B cell (primary cell): ENCODE data around the gene OXA1L. TPM values are rescaled to one million over a fixed set of nuclear protein-coding genes. Genes with fewer than 3 reads are reported as not detected.

ENCODE experiments used
- ATAC-seq: fragments of 200-7000 bp; cut with Tn5 transposase; one replicate; pipeline ENCODE4 v1.10.0; 2021; ENCODE audit warnings: low read depth, mild to moderate bottlenecking, moderate number of reproducible peaks, moderate library complexity
- CTCF ChIA-PET: fragments of 350-600 bp; sonication (Branson Sonifier 250); formaldehyde crosslinking; loops from one replicate; lab custom pipeline; 2021; ENCODE audit warnings: antibody characterized with exemption, inconsistent platforms; lab: Charles Lee
- POLR2A ChIA-PET: fragments of 350-600 bp; sonication (Branson Sonifier 250); formaldehyde crosslinking; loops from one replicate; lab custom pipeline; 2021; ENCODE audit warnings: antibody characterized with exemption; lab: Charles Lee
- DNase-seq: peaks from one replicate; pipeline ENCODE4 v3.0.0; 2013
- H2AFZ ChIP-seq: 2 replicates; pipeline ENCODE4 v1.6.1; 2012; ENCODE audit warnings: mild to moderate bottlenecking, low read depth, low read length; ENCODE audit not compliant: insufficient read depth, poor library complexity, severe bottlenecking
- H3K27ac ChIP-seq, 2 donors: 1 replicate in 1 of 2; 2 replicates in 1 of 2; pipeline ENCODE4 v1.5.1; 2012 to 2013; ENCODE audit warnings: low read length in 2 of 2, mild to moderate bottlenecking in 2 of 2, moderate library complexity in 1 of 2
- H3K27me3 ChIP-seq, 4 experiments: fragments of 200-600 bp in 1 of 4; sonication (generic) in 1 of 4; replicated peaks in 1 of 4; 1 replicate in 2 of 4; 2 replicates in 2 of 4; pipeline versions ENCODE4 v1.6.1 to v1.7.0; 2013 to 2016; ENCODE audit warnings: low read length in 3 of 4, mild to moderate bottlenecking in 2 of 4, mixed read lengths in 1 of 4, moderate library complexity in 1 of 4; ENCODE audit not compliant: insufficient read depth in 4 of 4, control insufficient read depth in 3 of 4; ENCODE audit errors: control extremely low read depth in 1 of 4
- H3K36me3 ChIP-seq, 2 experiments: replicated peaks in 1 of 2; 1 replicate in 1 of 2; 2 replicates in 1 of 2; pipeline versions ENCODE4 v1.6.1 to v1.7.1; 2013; ENCODE audit warnings: low read length in 1 of 2; ENCODE audit not compliant: insufficient read depth in 2 of 2, control insufficient read depth in 1 of 2; ENCODE audit errors: control extremely low read depth in 1 of 2, extremely low read depth in 1 of 2
- H3K4me1 ChIP-seq, 2 donors: fragments of 200-600 bp in 1 of 2; sonication (generic) in 1 of 2; 1 replicate in 1 of 2; 2 replicates in 1 of 2; pipeline versions ENCODE4 v1.5.1 to v1.6.1; 2013 to 2017; ENCODE audit warnings: low read length in 2 of 2; ENCODE audit not compliant: control insufficient read depth in 2 of 2, insufficient read depth in 2 of 2
- H3K4me2 ChIP-seq: replicated peaks from 2 replicates; pipeline ENCODE3; 2012; ENCODE audit warnings: mild to moderate bottlenecking, low read depth, low read length; ENCODE audit not compliant: poor library complexity, severe bottlenecking
- H3K4me3 ChIP-seq, 5 experiments: fragments of 200-600 bp in 1 of 5; sonication (generic) in 1 of 5; 1 replicate in 3 of 5; 2 replicates in 2 of 5; pipeline versions ENCODE4 v1.5.1 to v1.7.0; 2011 to 2016; ENCODE audit warnings: low read length in 4 of 5, mild to moderate bottlenecking in 4 of 5, low read depth in 2 of 5, control low read depth in 1 of 5, moderate library complexity in 1 of 5; ENCODE audit not compliant: insufficient read depth in 1 of 5; ENCODE audit errors: control extremely low read depth in 1 of 5, extremely low read depth in 1 of 5
- H3K79me2 ChIP-seq: fragments of 200-600 bp; sonication (generic); one replicate; pipeline ENCODE4 v1.6.0; 2016; ENCODE audit warnings: low read length; ENCODE audit not compliant: control insufficient read depth, insufficient read depth
- H3K9ac ChIP-seq: fragments of 200-600 bp; sonication (generic); 2 replicates; pipeline ENCODE4 v1.6.1; 2017; ENCODE audit warnings: mild to moderate bottlenecking, low read length, moderate library complexity
- H3K9me3 ChIP-seq, 3 donors: one replicate each; pipeline versions ENCODE4 v1.6.1 to v1.7.1; 2013; ENCODE audit warnings: low read length in 2 of 3; ENCODE audit not compliant: control insufficient read depth in 2 of 3, insufficient read depth in 1 of 3; ENCODE audit errors: control extremely low read depth in 1 of 3
- H4K20me1 ChIP-seq: 2 replicates; pipeline ENCODE4 v1.6.0; 2012; ENCODE audit warnings: mild to moderate bottlenecking, low read length; ENCODE audit not compliant: insufficient read depth, control insufficient read depth, poor library complexity, severe bottlenecking
- H3K27ac Mint-ChIP-seq: one replicate; pipeline ENCODE4 v1.8.0; 2021; ENCODE audit warnings: mixed read lengths
- H3K27me3 Mint-ChIP-seq: one replicate; pipeline ENCODE4 v1.8.0; 2021; ENCODE audit warnings: mixed read lengths
- H3K4me1 Mint-ChIP-seq: one replicate; pipeline ENCODE4 v1.8.0; 2021; ENCODE audit warnings: mixed read lengths
- H3K4me3 Mint-ChIP-seq: one replicate; pipeline ENCODE4 v1.8.0; 2021; ENCODE audit warnings: mixed read lengths
- H3K9me3 Mint-ChIP-seq: one replicate; pipeline ENCODE4 v1.8.0; 2022; ENCODE audit warnings: mixed read lengths; ENCODE audit not compliant: insufficient read depth
- EZH2 ChIP-seq: IDR thresholded peaks from 2 replicates; pipeline ENCODE4 v1.6.1; 2012; ENCODE audit warnings: borderline replicate concordance, low read depth, mild to moderate bottlenecking, moderate library complexity, low read length; ENCODE audit not compliant: insufficient read depth, poor library complexity, severe bottlenecking
- WGBS: methylation state at CpG from one replicate; pipeline ENCODE4 v1.1.5; 2013; ENCODE audit warnings: missing lambda C conversion rate; ENCODE audit not compliant: insufficient coverage; 5-methylcytosine and 5-hydroxymethylcytosine counted together
- intact Hi-C: fragments of 100-400 bp; cut with micrococcal nuclease; formaldehyde crosslinking; loops from one replicate; pipeline ENCODE4 v1.10.0; 2022
- polyA plus RNA-seq: library from polyadenylated mRNA; depleted of rRNA; stranded (reverse); fragments of >200 nt; gene quantifications from 2 replicates; pipeline ENCODE4 v1.2.3, GENCODE V29; 2012
- total RNA-seq, 2 donors: library from RNA; stranded (reverse); fragments of 120-200 nt in 1 of 2; gene quantifications; 1 replicate in 1 of 2; 2 replicates in 1 of 2; pipeline versions ENCODE4 v1.2.3 to v1.2.4, GENCODE V29; 2013 to 2022
- TF ChIP-seq, protein P1 (sequence below): fragments of 200-600 bp; IDR thresholded peaks from one replicate; pipeline ENCODE4 v1.8.0; 2022; ENCODE audit warnings: antibody characterized with exemption, mild to moderate bottlenecking

Gene OXA1L
- total and polyA plus RNA-seq, 2 donors (not counting 1 experiment from before 2014, with no cell fraction given), result 147 to 201 TPM

DNA sequence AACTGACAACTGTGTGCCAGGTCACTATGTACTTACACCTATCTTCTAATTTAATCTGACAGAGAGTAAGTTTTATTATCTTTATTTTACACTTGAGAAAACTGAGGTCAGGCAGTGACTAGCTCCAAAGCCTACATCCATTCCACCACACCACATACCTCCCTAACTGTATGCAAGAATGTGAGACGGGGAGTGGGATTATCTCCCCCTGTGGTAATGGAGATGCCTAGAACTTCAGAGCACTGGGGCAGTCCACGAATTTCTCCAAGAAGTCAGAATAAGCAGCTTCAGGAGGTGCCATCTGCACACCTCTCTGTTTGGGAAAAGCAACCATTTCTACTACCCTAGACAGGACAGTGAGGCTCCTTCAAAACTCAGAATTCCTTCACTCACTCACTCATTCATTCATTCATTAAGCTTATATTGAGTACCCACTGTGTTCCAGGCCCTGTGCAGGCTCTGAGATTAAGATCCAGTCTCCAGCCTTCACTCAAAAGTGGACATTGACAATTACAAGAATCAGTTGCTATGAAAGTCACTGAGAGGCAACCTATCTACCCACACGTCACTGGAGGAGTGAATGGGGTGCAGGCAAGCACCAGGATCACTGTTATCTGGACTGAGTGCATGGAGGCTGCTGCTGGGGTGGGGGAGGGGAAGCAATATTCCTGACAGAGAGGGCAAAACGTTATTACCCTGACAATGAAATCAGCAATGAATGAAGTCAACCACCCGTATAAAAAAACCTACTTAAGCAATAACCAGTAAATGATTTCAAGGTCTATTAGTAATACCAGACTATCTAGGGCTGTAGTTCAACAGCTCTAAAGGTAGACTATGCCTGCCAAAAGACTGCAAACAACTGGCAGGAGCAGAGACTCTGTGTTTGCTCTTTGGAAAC lies 30.8 kb downstream of the OXA1L start:
- Histone ChIP-seq H3K4me1 (peaks cover 22 to 36% of the 10 kb centered on the region in 2 donors), H3K4me2 (no peak overlapping the region), H3K9me3 (peaks cover 0 to 4% (median 0%) of the 10 kb centered on the region in 3 donors), H2AFZ (no peak overlapping the region), H3K27ac (no peak overlapping the region), H3K36me3 (peaks cover 0 to 8% of the 10 kb centered on the region in 2 experiments), H3K79me2 (peaks cover 7% of the 10 kb centered on the region), H3K4me3 (no peak overlapping the region), H4K20me1 (no peaks in the 10 kb centered on the region), H3K9ac (no peak overlapping the region), H3K27me3 (no peaks in the 10 kb centered on the region)
- Mint-ChIP-seq H3K4me3 (no peak overlapping the region), H3K4me1 (peaks cover 71% of the 10 kb centered on the region), H3K27me3 (no peaks in the 10 kb centered on the region), H3K27ac (peak overlapping the region; percentile 48), H3K9me3 (no peaks in the 10 kb centered on the region)
- ATAC-seq, result no peak
- intact Hi-C loops, result no loop called here
- no peak for TF ChIP-seq EZH2
- TF ChIP-seq, protein P1, sequence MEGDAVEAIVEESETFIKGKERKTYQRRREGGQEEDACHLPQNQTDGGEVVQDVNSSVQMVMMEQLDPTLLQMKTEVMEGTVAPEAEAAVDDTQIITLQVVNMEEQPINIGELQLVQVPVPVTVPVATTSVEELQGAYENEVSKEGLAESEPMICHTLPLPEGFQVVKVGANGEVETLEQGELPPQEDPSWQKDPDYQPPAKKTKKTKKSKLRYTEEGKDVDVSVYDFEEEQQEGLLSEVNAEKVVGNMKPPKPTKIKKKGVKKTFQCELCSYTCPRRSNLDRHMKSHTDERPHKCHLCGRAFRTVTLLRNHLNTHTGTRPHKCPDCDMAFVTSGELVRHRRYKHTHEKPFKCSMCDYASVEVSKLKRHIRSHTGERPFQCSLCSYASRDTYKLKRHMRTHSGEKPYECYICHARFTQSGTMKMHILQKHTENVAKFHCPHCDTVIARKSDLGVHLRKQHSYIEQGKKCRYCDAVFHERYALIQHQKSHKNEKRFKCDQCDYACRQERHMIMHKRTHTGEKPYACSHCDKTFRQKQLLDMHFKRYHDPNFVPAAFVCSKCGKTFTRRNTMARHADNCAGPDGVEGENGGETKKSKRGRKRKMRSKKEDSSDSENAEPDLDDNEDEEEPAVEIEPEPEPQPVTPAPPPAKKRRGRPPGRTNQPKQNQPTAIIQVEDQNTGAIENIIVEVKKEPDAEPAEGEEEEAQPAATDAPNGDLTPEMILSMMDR, result no peak
- ChIA-PET POLR2A (interaction anchor here (0.7 to 1.3 kb wide), 2 partner anchors 10 to 12 kb away, joined by 3 read pairs; no protein-coding TSS in a partner anchor), CTCF (interaction anchor here (0.9 to 5.7 kb wide), 6 partner anchors 16 to 76 kb away, joined by 3 to 29 read pairs (median 4); no protein-coding TSS in a partner anchor)
- DNase-seq, result no peak
- WGBS, result 63% methylated on average over 1 of the region's 5 CpGs

GRCh38 chr14:22798528-22798927 lies 32.0 kb downstream of the OXA1L start:
- H3K9me3 ChIP-seq, result peaks cover 0 to 4% (median 0%) of the 10 kb centered on the region in 3 donors
- no peak overlapping the region for H3K4me3 ChIP-seq
- TF ChIP-seq, protein P1, result no peak
- no peak for TF ChIP-seq EZH2
- H2AFZ ChIP-seq, result no peak overlapping the region
- H3K4me1 ChIP-seq, result peaks cover 35 to 49% of the 10 kb centered on the region in 2 donors
- H3K27ac Mint-ChIP-seq, result no peak overlapping the region
- no peak for DNase-seq
- H3K4me2 ChIP-seq, result no peak overlapping the region
- POLR2A ChIA-PET, result no interaction called here
- peaks cover 0 to 8% of the 10 kb centered on the region in 2 experiments for H3K36me3 ChIP-seq
- no peaks in the 10 kb centered on the region for H3K27me3 ChIP-seq
- WGBS, result 61% methylated on average over 2 of the region's 2 CpGs
- CTCF ChIA-PET, result interaction anchor here (0.8 to 5.7 kb wide), 2 partner anchors 25 to 232 kb away, joined by 3 to 29 read pairs; no protein-coding TSS in a partner anchor
- peaks cover 14% of the 10 kb centered on the region for H3K79me2 ChIP-seq
- no peaks in the 10 kb centered on the region for H3K9me3 Mint-ChIP-seq
- intact Hi-C loops, result no loop called here
- peaks cover 81% of the 10 kb centered on the region for H3K4me1 Mint-ChIP-seq
- no peak overlapping the region for H3K27ac ChIP-seq
- no peaks in the 10 kb centered on the region for H3K27me3 Mint-ChIP-seq
- ATAC-seq, result no peak
- no peaks in the 10 kb centered on the region for H4K20me1 ChIP-seq
- no peak overlapping the region for H3K9ac ChIP-seq
- no peak overlapping the region for H3K4me3 Mint-ChIP-seq
